Stomach (tissue), 4 donors: ENCODE results near the gene VASH1.

Experiments used
- EP300 ChIP-seq: sonication (generic); formaldehyde crosslinking; IDR thresholded peaks from one replicate; pipeline ENCODE4 v1.6.1; 2017; ENCODE audit warnings: antibody characterized with exemption
- POLR2AphosphoS5 ChIP-seq, 3 donors: sonication (generic); formaldehyde crosslinking; IDR thresholded peaks; one replicate each; pipeline ENCODE4 v1.6.1; 2016; ENCODE audit warnings: antibody characterized with exemption in 3 of 3

GRCh38 chr14:76714470-76714869 is 46.8 kb upstream of the VASH1 start:
- no peak for TF ChIP-seq EP300
- no peak for TF ChIP-seq POLR2AphosphoS5 (IDR thresholded peaks at IDR 0.05)
